Neutrophil (primary cell): ENCODE results near the gene ITGB1BP2.
"Not testable (repeated sequence)": the region's sequence is repeated elsewhere in the genome, so short reads cannot be mapped to it uniquely, and the experiment has no call there.

Source experiments
- H3K27ac ChIP-seq: fragments of 200-600 bp; sonication (generic); 2 replicates; pipeline ENCODE4 v1.5.1; 2016; ENCODE audit warnings: mild to moderate bottlenecking, moderate library complexity
- H3K27me3 ChIP-seq: fragments of 200-600 bp; sonication (generic); 2 replicates; pipeline ENCODE4 v1.6.0; 2016; ENCODE audit warnings: mild to moderate bottlenecking
- H3K36me3 ChIP-seq: fragments of 200-600 bp; sonication (generic); 2 replicates; pipeline ENCODE4 v1.5.1; 2017
- H3K4me1 ChIP-seq, 2 experiments: fragments of 200-600 bp in 1 of 2; sonication (generic) in 1 of 2; 1 replicate in 1 of 2; 2 replicates in 1 of 2; pipeline versions ENCODE4 v1.5.1 to v1.6.1; 2013 to 2016; ENCODE audit warnings: low read depth in 1 of 2, low read length in 1 of 2, mild to moderate bottlenecking in 1 of 2, moderate library complexity in 1 of 2; ENCODE audit not compliant: control insufficient read depth in 1 of 2, insufficient read depth in 1 of 2
- H3K4me3 ChIP-seq, 2 experiments: fragments of 200-600 bp in 1 of 2; sonication (generic) in 1 of 2; 1 replicate in 1 of 2; 2 replicates in 1 of 2; pipeline ENCODE4 v1.5.1; 2013 to 2016; ENCODE audit warnings: low read depth in 1 of 2, low read length in 1 of 2, mild to moderate bottlenecking in 1 of 2, moderate library complexity in 1 of 2
- H3K9me3 ChIP-seq: fragments of 200-600 bp; sonication (generic); 2 replicates; pipeline ENCODE4 v1.5.1; 2016
- CTCF ChIP-seq: fragments of 200-600 bp; sonication (generic); IDR thresholded peaks from 2 replicates; pipeline ENCODE4 v1.5.1; 2016; ENCODE audit warnings: antibody characterized with exemption

ITGB1BP2 gene

GRCh38 chrX:71298119-71298518 lies 3.4 kb upstream of the ITGB1BP2 start:
- Histone ChIP-seq H3K27me3 (no peaks in the 10 kb centered on the region), H3K9me3 (no peaks in the 10 kb centered on the region), H3K4me1 (peaks cover 0 to 4% of the 10 kb centered on the region in 2 experiments), H3K36me3 (peaks cover 74% of the 10 kb centered on the region), H3K27ac (no peak overlapping the region), H3K4me3 (no peak overlapping the region)
- no peak for TF ChIP-seq CTCF

GRCh38 chrX:71300064-71300463 lies 1.5 kb upstream of the ITGB1BP2 start:
- not testable (repeated sequence) for H3K27ac ChIP-seq, H3K4me3 ChIP-seq, H3K9me3 ChIP-seq, H3K4me1 ChIP-seq, H3K27me3 ChIP-seq
- peaks cover 54% of the 10 kb centered on the region for H3K36me3 ChIP-seq

- H3K4me1 ChIP-seq, H3K4me3 ChIP-seq, H3K27ac ChIP-seq, H3K27me3 ChIP-seq, H3K9me3 ChIP-seq: not testable (repeated sequence)
- H3K36me3 ChIP-seq = peaks cover 50% of the 10 kb centered on the region
Observed at GRCh38 chrX:71300495-71300894, 1.1 kb upstream of the ITGB1BP2 start.

GRCh38 chrX:71302461-71303213 lies 1.1 kb downstream of the ITGB1BP2 start:
- no peak for TF ChIP-seq CTCF
- Histone ChIP-seq H3K27me3 (no peaks in the 10 kb centered on the region), H3K4me3 (no peak overlapping the region), H3K36me3 (peaks cover 30% of the 10 kb centered on the region), H3K9me3 (no peaks in the 10 kb centered on the region), H3K27ac (no peak overlapping the region), H3K4me1 (peaks cover 0 to 4% of the 10 kb centered on the region in 2 experiments)

GRCh38 chrX:71304561-71304960 lies 3.0 kb downstream of the ITGB1BP2 start:
- no peak overlapping the region for H3K27ac ChIP-seq
- H3K4me1 ChIP-seq = peaks cover 0 to 4% of the 10 kb centered on the region in 2 experiments
- TF ChIP-seq CTCF = no peak
- no peaks in the 10 kb centered on the region for H3K9me3 ChIP-seq
- no peaks in the 10 kb centered on the region for H3K27me3 ChIP-seq
- H3K36me3 ChIP-seq = peaks cover 12% of the 10 kb centered on the region
- no peak overlapping the region for H3K4me3 ChIP-seq

- Histone ChIP-seq H3K36me3 (no peaks in the 10 kb centered on the region), H3K4me3 (no peak overlapping the region), H3K4me1 (no peaks in the 10 kb centered on the region), H3K9me3 (no peaks in the 10 kb centered on the region), H3K27ac (no peak overlapping the region), H3K27me3 (no peaks in the 10 kb centered on the region)
- no peak for TF ChIP-seq CTCF
Observed at GRCh38 chrX:71315917-71316316, 14.4 kb downstream of the ITGB1BP2 start.

- H3K4me3 ChIP-seq, H3K27me3 ChIP-seq, H3K27ac ChIP-seq, H3K9me3 ChIP-seq, H3K36me3 ChIP-seq, H3K4me1 ChIP-seq: not testable (repeated sequence)
Observed at GRCh38 chrX:71316959-71317358, 15.4 kb downstream of the ITGB1BP2 start.
